Memory B cell (primary cell): Measurements from ENCODE around the gene RNF213.

Experiments
- ATAC-seq: fragments of 150-1000 bp; cut with Tn5 transposase; 2 replicates; pipeline ENCODE4 v1.10.0; 2021; ENCODE audit warnings: low read depth, mild to moderate bottlenecking, moderate library complexity
- DNase-seq, 2 donors: peaks; one replicate each; pipeline ENCODE4 v3.0.0; 2022; ENCODE audit warnings: low spot score in 2 of 2
- H3K27ac Mint-ChIP-seq: one replicate; pipeline ENCODE4 v1.8.0; 2022; ENCODE audit warnings: mild to moderate bottlenecking, moderate library complexity, mixed read lengths
- H3K27me3 Mint-ChIP-seq: one replicate; pipeline ENCODE4 v1.8.0; 2022; ENCODE audit warnings: mixed read lengths
- H3K36me3 Mint-ChIP-seq: one replicate; pipeline ENCODE4 v1.8.0; 2022; ENCODE audit warnings: mild to moderate bottlenecking, mixed read lengths
- H3K4me1 Mint-ChIP-seq: one replicate; pipeline ENCODE4 v1.8.0; 2022; ENCODE audit warnings: mixed read lengths
- H3K4me3 Mint-ChIP-seq: one replicate; pipeline ENCODE4 v1.8.0; 2022; ENCODE audit warnings: mild to moderate bottlenecking, moderate library complexity, mixed read lengths
- H3K9me3 Mint-ChIP-seq: one replicate; pipeline ENCODE4 v1.8.0; 2022; ENCODE audit warnings: mixed read lengths

RNF213 gene

GRCh38 chr17:80352216-80352895, 91.7 kb downstream of the RNF213 start:
- Mint-ChIP-seq H3K27me3 (no peaks in the 10 kb centered on the region), H3K4me1 (no peaks in the 10 kb centered on the region), H3K9me3 (no peaks in the 10 kb centered on the region), H3K4me3 (no peak overlapping the region), H3K27ac (no peak overlapping the region), H3K36me3 (peaks cover 41% of the 10 kb centered on the region)
- no peak for ATAC-seq
- DNase-seq: no peak

- H3K9me3 Mint-ChIP-seq: no peaks in the 10 kb centered on the region
- DNase-seq (no peak), ATAC-seq (no peak)
- no peaks in the 10 kb centered on the region for H3K4me1 Mint-ChIP-seq
- no peaks in the 10 kb centered on the region for H3K27me3 Mint-ChIP-seq
- H3K27ac Mint-ChIP-seq: no peak overlapping the region
- H3K4me3 Mint-ChIP-seq: no peak overlapping the region
- peaks cover 42% of the 10 kb centered on the region for H3K36me3 Mint-ChIP-seq
Observed at GRCh38 chr17:80352991-80353665, 92.5 kb downstream of the RNF213 start.

GRCh38 chr17:80353718-80354275, 93.1 kb downstream of the RNF213 start:
- Mint-ChIP-seq H3K27me3 (no peaks in the 10 kb centered on the region), H3K9me3 (no peaks in the 10 kb centered on the region), H3K36me3 (peaks cover 40% of the 10 kb centered on the region), H3K27ac (no peak overlapping the region), H3K4me1 (no peaks in the 10 kb centered on the region), H3K4me3 (no peak overlapping the region)
- ATAC-seq: no peak
- DNase-seq: no peak

GRCh38 chr17:80354336-80354735, 93.7 kb downstream of the RNF213 start:
- H3K27me3 Mint-ChIP-seq: no peaks in the 10 kb centered on the region

GRCh38 chr17:80356231-80356856, 95.7 kb downstream of the RNF213 start:
- ATAC-seq (no peak), DNase-seq (no peak)
- Mint-ChIP-seq H3K27ac (no peak overlapping the region), H3K4me3 (no peak overlapping the region), H3K36me3 (peaks cover 47% of the 10 kb centered on the region), H3K4me1 (no peaks in the 10 kb centered on the region), H3K27me3 (no peaks in the 10 kb centered on the region), H3K9me3 (no peaks in the 10 kb centered on the region)

More at GRCh38 chr17:80354336-80354735, 93.7 kb downstream of the RNF213 start:
- Mint-ChIP-seq H3K4me1 (no peaks in the 10 kb centered on the region), H3K9me3 (no peaks in the 10 kb centered on the region), H3K4me3 (no peak overlapping the region), H3K36me3 (peaks cover 38% of the 10 kb centered on the region), H3K27ac (no peak overlapping the region)
- DNase-seq: no peak
- no peak for ATAC-seq

- no peak for ATAC-seq
- DNase-seq: no peak
- Mint-ChIP-seq H3K36me3 (peaks cover 53% of the 10 kb centered on the region), H3K27me3 (no peaks in the 10 kb centered on the region), H3K4me1 (no peaks in the 10 kb centered on the region), H3K9me3 (no peaks in the 10 kb centered on the region), H3K27ac (no peak overlapping the region), H3K4me3 (no peak overlapping the region)
Observed at GRCh38 chr17:80358131-80358530, 97.5 kb downstream of the RNF213 start.

DNA sequence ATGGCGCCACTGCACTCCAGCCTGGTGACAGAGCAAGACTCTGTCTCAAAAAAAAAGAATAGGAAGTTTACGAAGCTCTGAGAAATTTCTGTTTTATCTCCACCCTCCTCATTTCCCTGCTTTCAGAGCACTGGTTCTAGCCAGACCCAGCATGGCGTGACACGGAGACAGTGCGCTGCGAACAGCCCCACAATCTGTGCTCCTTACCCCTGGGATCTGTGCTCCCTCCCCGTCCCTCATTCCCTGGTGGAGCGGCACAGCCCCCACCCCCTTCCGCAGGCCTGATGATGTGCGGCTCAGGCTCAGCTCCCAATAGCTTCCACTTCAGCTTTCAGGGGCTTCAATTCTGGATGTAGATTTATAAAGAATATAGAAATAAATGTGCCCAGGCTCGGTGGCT, 98.2 kb downstream of the RNF213 start:
- no peak for ATAC-seq
- no peaks in the 10 kb centered on the region for H3K27me3 Mint-ChIP-seq
- H3K4me1 Mint-ChIP-seq: no peaks in the 10 kb centered on the region
- peaks cover 49% of the 10 kb centered on the region for H3K36me3 Mint-ChIP-seq
- no peak overlapping the region for H3K27ac Mint-ChIP-seq
- no peak overlapping the region for H3K4me3 Mint-ChIP-seq
- no peak for DNase-seq
- no peaks in the 10 kb centered on the region for H3K9me3 Mint-ChIP-seq

DNA sequence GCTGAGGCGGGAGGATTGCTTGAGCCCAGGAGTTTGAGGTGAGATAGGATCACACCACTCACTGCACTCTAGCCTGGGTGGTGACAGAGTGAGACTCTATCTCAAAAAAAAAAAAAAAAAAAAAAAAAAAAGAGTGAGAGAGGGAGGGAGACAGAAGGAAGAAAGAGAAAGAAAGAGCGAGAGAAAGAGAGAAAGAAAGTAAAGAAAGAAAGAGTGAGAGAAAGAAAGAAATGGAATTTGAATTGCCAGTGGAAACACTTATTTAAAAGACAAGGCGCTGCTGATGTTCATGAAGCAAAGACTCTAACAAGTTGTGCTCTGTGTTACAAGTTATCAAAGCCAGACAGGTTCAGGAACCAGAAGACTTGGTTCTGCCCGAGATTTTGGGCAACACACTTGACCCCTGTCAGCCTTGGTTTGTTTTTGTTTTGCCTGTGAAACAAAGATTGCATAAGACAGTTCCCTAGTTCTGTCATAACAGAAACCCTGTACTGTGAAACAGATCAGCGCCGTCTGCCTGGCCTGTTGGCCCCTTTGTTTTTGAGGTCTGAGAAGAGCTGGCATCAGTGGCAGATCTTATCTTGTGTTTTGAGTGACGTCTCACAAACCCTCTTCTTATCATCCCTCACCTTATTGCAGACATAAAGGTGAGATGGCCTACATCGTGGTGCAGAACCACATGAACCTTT, 98.9 kb downstream of the RNF213 start:
- Mint-ChIP-seq H3K4me1 (no peaks in the 10 kb centered on the region), H3K36me3 (peaks cover 50% of the 10 kb centered on the region), H3K9me3 (no peaks in the 10 kb centered on the region), H3K27ac (no peak overlapping the region), H3K4me3 (no peak overlapping the region), H3K27me3 (no peaks in the 10 kb centered on the region)
- ATAC-seq (no peak), DNase-seq (no peak)

DNA sequence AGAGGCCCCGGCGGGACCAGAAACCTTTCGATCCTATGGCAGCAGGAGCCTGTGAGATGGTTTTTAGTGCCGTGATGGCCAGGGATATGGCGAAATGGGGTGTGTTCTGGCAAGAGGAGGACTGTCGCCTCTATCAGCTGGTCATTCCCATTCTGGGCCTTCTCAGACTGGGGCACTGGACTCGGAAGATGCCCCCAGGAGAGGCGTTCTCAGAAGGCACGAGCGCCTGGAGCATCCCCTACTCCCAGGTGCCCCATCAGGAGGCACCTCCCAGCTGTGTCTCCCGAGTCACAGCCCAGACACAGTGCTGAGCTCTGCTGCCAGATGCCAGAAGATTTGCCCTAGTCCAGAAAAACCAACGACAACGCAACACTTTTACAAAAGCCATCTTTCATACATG, 99.7 kb downstream of the RNF213 start:
- no peak overlapping the region for H3K4me3 Mint-ChIP-seq
- no peaks in the 10 kb centered on the region for H3K27me3 Mint-ChIP-seq
- H3K4me1 Mint-ChIP-seq: no peaks in the 10 kb centered on the region
- no peak for DNase-seq
- ATAC-seq: no peak
- no peaks in the 10 kb centered on the region for H3K9me3 Mint-ChIP-seq
- H3K36me3 Mint-ChIP-seq: peaks cover 49% of the 10 kb centered on the region
- H3K27ac Mint-ChIP-seq: no peak overlapping the region

DNA sequence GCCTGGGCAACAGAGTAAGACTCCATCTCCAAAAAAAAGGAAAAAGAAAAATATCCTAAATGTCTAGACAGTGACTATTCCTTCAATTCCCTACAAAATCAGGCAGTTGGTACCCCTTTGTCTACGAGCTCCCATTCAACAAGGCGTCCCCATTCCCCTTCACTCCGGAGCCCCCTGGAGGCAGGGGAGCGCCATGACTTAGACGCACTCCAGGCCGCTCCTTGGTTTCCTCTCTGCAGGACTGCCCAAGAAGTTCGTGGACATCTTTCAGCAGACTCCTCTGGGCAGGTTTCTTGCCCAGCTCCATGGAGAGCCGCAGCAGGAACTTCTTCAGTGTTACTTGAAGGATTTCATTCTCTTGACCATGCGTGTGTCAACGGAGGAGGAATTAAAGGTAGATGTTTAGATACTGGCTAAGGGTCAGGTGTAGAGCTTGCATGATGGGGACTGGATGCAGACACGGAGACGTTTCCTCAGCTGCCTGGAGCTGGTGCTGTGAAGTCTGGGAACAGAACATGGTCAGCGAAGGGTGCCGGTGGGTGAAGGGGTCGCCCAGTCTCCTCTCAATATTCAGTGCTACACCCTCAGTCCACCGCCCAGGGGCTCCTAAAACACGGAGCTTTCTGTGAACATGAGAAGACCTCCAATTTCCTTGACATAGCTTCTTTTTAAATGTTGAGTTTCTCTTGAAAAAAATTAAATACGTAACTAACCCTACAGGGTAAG, 101.0 kb downstream of the RNF213 start:
- no peaks in the 10 kb centered on the region for H3K27me3 Mint-ChIP-seq
- no peaks in the 10 kb centered on the region for H3K9me3 Mint-ChIP-seq
- H3K27ac Mint-ChIP-seq: no peak overlapping the region
- no peaks in the 10 kb centered on the region for H3K4me1 Mint-ChIP-seq
- ATAC-seq: no peak
- DNase-seq: no peak
- peaks cover 43% of the 10 kb centered on the region for H3K36me3 Mint-ChIP-seq
- H3K4me3 Mint-ChIP-seq: no peak overlapping the region

DNA sequence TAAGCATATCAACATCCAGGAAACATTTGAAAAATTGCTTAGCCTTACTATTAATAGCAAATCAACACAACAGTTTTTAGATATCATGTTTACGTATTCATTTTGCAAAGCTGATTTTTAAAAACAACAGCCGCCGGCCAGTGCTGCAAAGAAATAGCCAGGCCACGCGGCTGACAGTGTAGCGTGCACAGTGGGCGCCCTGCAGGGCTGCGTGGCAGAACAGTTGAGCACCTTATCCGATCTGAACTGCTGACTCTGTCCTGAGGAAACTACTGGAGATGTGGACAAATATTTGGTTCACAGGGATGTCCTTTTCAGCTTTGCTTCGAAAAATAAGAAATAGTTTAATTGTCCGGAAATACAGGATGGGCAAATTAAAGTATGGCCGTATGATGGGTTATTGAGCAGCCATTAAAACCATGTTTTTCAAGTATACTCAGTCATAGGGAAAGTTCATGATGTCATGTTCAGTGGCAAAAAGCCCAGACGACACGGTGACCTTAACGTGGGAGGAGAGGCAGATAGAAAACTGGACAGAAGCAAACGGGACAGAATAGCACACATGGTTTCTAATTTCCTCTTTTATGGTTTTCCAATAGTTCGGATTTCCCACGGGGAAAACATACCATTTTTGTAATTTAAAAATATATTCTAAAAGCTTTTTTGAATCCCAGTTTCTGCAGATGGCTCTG, 101.9 kb downstream of the RNF213 start:
- Mint-ChIP-seq H3K9me3 (no peaks in the 10 kb centered on the region), H3K4me3 (no peak overlapping the region), H3K4me1 (no peaks in the 10 kb centered on the region), H3K36me3 (peaks cover 42% of the 10 kb centered on the region), H3K27ac (no peak overlapping the region), H3K27me3 (no peaks in the 10 kb centered on the region)
- ATAC-seq: no peak
- DNase-seq: no peak

- Mint-ChIP-seq H3K36me3 (peaks cover 42% of the 10 kb centered on the region), H3K4me3 (no peak overlapping the region)
- no peak for ATAC-seq
Observed at GRCh38 chr17:80363120-80363515, 102.5 kb downstream of the RNF213 start.

DNA sequence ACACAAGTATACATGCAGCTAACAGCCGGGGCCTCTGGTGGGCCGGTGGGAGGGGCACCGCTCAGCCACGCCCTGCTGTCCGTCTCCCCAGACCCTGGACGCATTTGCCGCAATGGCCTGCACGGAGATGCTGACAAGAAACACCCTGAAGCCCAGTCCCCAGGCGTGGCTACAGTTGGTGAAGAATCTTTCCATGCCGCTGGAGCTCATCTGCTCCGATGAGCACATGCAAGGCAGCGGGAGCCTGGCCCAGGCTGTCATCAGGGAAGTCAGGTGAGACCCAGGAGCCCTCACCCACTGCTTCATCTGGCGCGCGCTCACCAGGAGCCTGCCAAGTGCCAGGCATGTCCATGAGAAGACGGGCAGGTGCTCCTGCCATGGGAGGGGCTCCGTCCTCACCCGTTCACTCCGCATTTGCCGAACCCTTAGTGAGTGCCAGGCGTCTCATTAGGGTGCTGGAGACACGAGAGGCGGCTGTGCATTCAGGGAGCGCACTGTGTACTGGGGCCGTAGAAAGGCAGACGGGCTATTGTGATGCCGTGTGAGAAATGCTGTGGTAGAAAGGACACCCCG, 103.0 kb downstream of the RNF213 start:
- H3K9me3 Mint-ChIP-seq: no peaks in the 10 kb centered on the region
- peaks cover 41% of the 10 kb centered on the region for H3K36me3 Mint-ChIP-seq
- no peak overlapping the region for H3K27ac Mint-ChIP-seq
- ATAC-seq (no peak), DNase-seq (no peak)
- H3K4me3 Mint-ChIP-seq: no peak overlapping the region
- no peaks in the 10 kb centered on the region for H3K4me1 Mint-ChIP-seq
- H3K27me3 Mint-ChIP-seq: no peaks in the 10 kb centered on the region

More at GRCh38 chr17:80363120-80363515, 102.5 kb downstream of the RNF213 start:
- H3K27me3 Mint-ChIP-seq: no peaks in the 10 kb centered on the region
- no peak overlapping the region for H3K27ac Mint-ChIP-seq
- H3K4me1 Mint-ChIP-seq: no peaks in the 10 kb centered on the region
- no peaks in the 10 kb centered on the region for H3K9me3 Mint-ChIP-seq
- no peak for DNase-seq
